HG03159 (cell line): ENCODE measurements around the gene ARID1B.

Source experiments
- ATAC-seq: cut with Tn5 transposase; IDR thresholded peaks from one replicate; pipeline ENCODE4 v1.9.1; 2021; ENCODE audit warnings: mild to moderate bottlenecking, moderate library complexity; ENCODE audit not compliant: unreplicated experiment

The ARID1B gene

DNA sequence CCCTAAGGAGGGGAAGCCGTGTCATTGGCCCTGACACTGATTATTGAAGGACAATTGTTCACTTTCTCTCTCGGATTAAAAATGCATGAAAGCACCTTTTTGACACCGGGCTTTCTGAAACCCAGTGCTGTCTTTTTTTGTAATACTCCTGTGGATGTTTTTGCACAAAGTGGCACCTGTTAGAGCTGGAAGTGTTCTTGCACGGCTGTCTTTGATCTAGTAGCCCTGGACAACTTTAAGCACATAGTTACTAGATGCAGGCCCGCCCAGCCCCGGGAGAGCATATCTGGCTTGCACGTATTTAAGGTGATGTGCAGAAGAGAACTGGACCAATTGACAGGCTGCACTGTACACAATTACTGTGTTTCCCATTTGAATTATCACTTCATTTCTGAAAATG is 72.6 kb downstream of the ARID1B start:
- no peak for ATAC-seq

DNA sequence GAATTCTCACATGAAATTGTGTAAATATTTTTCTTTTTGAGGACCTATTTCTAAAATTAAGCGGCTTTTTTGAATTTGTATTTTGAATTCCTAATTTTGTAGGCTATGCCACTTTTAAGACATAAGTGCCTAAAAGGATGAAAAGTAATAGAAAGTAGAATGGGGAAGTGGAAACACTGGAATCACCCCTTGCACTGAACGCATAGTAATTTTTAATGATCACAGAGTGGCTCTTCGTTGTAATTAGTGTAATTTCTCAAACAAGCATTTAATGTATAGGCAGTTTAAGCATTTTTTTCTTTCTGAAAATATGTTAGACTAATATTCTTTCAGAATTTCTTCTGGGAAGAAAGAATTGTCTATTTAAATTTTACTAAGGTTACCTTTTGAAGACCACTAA is 73.2 kb downstream of the ARID1B start:
- no peak for ATAC-seq

DNA sequence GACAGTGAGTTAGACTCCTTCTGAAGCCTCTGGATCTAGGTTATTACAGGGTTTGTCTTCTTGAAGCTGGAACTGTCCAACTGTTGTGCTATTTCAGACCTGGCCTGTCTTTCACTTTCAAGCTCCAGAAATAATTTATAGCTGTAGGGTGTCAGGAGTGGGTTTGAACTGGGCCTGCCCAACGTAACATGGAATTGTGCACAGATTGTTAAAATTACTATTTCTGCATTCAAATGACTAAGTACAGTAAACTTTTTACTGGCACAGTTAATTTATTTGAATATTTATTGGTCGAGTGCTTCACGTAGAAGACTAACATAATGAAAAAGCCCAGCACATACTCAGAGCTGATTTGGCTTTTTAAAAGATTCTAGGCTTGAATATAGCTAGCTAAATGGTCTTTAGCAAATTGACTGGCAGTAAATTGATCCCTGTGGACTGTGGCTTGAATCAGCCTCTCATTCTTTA is 74.3 kb downstream of the ARID1B start:
- no peak for ATAC-seq

DNA sequence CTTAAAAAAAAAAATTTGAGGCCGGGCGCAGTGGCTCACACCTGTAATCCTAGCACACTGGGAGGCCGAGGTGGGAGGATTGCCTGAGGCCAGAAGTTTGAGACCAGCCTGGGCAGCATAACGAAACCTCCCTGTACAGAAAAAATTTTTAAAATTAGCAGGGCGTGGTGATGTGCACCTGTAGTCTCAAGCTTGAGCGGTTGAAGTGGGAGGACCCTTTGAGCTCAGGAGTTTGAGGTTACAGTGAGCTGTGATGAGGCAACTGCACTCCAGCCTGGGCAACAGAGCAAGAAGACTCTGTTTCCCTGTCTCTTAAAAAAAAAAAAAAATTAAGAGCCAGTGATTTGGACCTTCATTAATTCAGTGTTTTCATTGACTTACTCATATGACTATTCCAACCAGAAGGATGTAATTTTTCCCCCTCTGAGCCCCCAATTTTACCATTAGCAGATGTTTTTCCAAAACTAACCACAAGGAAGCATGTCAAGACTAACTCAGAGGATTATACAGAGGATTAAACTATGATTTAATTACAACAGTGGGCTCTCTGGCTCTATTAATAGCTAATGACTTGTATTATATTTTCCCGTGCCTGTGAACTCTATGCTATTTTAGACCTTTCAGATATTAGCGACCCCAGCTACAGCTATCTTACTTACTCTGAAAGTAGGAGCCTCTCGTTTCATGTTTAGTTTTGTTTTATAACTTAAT is 75.1 kb downstream of the ARID1B start:
- peak; percentile 65 for ATAC-seq

DNA sequence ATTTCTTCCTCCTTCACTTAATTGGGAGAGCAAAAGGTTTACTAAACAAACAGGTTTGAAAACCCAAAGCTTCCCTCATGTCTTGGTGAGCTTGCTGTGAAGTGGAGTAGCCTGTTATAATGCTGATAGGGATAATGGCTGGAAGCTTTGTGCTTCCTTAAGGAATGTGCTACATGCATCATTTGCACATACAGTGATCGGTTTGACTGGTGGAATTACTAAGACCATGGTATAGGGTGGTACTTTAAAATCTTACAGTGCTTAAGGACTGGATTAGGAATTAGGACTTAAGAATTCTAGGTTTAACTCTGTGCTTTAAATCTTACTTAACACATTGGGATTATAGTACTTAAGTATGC is 75.7 kb downstream of the ARID1B start:
- ATAC-seq = no peak

DNA sequence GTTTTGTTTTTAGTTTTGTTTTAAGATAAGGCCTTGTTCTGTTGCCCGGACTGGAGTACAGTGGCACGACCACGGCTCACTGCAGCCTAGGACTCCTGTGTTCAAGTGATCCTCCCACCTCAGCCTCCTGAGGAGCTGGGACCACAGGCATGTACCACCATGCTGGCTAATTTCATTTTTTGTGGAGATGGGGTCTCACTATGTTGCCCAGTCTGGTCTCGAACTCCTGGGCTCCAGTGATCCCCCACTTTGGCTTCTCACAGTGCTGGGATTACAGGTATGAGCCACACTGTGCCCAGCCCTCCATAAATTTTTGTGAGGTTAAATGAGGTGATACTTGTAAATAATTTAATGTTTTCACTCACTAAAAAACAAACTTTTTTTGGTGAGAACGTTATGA is 76.6 kb downstream of the ARID1B start:
- ATAC-seq = no peak

DNA sequence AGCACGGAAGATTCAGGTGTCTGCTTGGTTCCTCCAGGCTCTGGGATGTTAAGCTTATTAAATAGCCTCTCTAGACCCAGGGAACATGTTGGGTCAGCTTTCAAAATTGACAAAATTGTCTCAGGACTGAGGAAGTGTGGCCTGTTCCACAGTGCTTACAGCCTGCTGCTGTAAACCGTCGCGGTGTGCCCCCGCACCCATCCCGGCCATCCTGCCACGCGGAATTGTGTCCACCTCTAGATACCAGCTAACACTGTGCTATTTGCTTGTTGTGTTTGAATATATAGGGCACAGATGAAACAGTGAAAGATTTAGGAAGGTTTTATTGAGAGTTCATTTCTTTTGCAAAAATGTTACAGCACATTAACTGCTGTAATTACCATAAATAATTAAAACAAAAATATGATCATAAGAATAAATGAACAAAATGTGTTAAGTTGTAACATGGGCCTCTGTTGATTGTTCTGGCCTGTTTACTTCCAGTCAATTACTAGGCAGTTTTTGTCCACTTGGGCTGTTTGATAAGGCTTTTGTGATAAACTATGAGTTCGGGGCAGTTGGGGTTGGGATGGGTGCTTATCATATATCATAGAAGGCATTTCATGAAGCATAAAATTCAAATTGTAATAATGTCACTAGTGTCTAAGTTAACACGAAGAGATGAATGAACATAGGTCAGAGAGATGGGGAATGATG is 77.4 kb downstream of the ARID1B start:
- no peak for ATAC-seq

DNA sequence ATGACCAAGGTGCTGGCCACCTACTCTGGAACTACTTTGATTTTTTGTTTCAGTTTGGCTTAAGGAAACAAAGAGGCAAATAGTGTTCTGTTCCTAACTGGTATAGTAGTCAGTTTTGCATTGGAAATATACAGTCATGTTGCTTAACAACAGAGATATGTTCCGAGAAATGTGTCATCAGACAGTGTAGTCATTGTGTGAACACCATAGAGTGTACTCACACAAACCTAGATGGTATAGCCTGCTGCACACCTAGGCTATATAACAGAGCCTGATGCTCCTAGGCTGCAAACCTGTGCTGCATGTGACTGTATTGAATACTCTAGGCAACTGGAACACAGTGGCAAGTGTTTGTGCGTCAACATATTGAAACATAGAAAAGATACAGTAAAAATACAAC is 80.4 kb downstream of the ARID1B start:
- peak; percentile 58 for ATAC-seq

DNA sequence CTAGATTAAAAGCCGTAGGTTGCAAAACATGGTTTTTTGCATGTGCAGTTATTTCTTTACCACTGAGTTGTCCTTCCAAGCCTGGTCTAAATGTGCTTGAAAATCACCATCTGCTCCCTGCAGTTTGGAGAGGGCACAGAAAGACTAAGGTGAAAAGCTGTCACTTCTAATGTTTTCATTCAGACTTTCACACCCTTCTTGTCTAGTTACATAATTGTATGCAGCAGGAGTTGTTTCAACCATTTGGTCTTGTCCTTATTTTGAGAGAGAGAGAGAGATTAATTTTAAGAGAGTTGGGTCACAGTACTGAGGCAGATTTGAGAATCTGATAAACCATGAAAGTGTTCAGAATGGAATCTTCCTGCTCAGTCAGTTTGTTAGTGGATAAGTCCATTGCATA is 82.5 kb downstream of the ARID1B start:
- ATAC-seq = no peak

DNA sequence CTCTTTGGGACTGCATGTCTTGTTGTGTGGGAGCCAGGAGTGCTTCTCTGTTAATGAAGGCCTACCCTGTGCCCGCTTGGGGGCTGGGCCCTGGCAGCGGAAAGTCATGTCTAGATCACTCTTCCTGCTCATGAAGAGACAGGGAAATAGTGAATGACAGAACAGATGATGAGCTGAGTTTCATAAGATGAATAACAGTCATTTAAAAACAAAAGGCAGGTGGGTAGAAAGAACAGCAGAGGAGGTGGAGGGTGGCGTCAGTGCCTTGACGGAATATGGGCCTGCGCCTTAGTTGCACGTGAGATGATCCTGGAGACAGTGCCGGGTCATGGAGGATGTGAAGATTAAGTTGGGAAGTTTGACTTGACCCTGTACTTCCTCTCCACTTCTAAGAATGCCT is 85.5 kb downstream of the ARID1B start:
- no peak for ATAC-seq

DNA sequence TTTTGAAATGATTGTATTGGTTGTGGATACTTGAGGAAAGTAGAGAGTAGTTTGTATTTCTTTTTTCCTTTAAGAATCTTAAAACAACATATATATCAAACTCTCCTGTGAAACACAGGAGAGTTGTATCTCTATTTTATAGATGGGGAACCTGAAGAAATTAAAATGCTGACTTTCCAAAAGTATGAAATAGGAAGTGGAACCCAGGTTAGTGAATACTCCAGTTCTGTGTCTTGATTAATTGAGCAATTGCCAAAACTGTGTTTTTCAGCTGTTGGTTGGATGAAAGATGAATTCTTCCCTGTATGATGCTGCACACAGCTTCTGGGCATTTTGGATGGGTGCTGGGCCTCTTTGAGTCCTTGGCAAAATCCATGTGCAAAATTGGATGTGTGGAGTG is 86.3 kb downstream of the ARID1B start:
- ATAC-seq = no peak

DNA sequence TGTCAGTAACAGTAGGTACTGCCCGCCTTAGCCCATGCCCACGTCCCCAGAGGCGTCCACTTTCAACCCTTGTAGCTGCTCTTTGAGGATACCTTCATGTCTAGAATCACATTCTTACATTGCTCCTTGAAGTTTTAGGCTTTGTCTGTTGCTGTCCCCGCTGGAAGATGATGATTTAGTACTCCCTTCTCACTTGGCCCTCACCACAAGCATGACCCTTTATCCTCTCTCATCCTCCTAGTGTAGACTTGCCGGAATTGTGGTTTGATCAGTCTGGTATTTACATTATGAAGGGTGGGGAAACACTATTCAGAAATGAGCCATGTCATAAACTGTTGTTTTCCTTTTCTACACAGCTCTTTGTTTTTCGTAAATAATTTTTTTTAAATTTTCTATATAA is 87.4 kb downstream of the ARID1B start:
- ATAC-seq = no peak

DNA sequence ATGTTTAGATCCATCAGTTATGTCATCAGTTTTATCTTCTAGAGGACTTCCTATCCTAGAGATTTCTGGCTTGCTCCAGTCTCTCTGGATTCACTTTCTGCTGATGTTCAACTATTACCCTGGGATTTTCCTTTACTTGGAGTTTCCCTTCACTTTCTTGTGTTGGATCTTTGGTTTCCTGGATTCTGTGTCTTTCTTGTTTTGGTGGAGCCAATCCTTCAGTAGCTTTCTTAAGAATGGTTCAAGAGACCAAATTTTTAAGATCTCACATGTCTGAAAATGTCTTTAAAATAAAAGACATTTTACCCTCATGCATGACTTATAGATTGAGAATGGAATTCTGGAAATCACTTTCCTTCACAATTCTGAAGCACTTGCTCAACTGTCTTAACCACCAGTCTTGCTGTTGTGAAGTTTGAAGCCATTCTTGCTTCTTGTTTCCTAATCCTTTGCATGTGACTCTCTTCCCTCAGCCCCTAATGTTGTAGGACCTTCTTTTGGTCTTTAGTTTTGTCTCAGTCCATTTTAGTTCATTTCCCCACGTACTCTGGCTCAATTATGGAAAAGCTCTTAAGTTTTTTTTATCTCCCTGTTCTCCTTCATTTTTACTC is 87.9 kb downstream of the ARID1B start:
- ATAC-seq = no peak

DNA sequence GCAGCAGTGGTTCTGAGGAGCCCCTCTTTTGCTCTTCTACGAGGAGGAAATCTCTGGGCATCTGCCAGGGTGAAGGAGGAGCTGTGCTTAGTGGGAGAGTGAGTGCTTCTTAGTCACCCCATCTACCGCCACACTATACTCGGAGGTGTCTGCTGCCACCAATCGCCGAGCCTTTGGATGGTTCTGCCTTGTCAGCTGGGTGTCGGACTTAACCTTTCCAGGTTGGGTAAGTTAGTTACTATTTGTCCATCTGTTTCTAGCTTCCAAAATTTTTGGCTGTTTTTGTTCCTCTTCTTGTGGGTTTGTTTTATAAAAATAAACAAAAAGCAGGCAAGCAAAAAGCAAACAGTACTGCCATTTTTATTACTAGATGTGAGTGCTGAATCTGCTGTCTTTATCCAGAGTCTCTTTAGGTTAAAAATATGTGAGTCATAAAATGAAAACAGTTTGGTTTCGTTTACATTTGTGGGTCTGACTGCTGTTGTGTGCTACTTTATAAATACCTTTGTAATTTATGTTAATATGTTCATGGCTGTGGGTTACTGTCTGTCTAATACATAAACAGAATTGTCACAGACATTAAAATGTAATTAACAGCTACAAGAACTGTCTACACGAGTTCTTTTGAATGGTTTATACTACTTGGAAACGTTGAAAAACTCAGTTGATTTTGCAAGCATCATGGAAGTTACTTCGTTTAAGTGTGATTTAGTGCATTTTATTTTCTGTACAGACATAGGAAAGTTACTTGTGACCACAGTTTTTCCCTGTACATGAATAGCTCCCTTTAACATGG is 89.2 kb downstream of the ARID1B start:
- ATAC-seq = peak; percentile 45

DNA sequence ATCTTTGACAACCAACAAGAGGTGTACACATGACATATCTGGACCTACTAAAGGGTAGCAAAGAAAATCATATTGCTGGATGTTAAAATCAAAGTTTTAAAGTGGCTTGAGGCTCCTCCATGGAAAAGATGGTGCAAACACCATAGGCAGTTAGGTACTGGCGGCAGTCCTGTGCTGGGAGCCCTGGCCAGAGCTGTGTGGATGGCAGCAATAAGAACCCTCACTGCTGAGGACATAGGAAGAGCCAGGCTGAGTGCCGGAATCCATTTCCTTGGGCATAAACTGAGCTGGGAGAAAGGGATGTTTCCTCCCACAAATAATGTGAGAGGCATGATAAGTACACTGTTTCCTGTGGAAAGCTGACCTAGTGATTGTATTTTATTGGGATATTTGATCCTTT is 89.9 kb downstream of the ARID1B start:
- ATAC-seq = no peak

DNA sequence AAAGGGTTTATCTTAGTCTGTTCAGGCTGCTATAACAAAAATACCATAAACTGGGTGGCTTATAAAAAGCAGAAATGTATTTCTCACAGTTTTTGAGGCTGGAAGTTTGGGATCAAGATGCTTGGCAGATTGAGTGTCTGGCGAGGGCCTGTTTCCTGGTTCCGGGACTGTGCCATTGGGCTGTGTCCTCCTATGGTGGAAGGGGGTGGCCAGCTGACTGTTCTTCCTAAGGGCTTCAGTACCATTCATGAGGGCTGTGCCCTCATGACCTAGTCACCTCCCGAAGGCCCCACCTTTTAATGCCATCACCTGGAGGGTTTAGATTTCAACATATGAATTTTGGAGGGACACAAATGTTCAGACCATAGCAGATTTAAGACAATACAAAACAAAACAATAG is 91.2 kb downstream of the ARID1B start:
- ATAC-seq = no peak

DNA sequence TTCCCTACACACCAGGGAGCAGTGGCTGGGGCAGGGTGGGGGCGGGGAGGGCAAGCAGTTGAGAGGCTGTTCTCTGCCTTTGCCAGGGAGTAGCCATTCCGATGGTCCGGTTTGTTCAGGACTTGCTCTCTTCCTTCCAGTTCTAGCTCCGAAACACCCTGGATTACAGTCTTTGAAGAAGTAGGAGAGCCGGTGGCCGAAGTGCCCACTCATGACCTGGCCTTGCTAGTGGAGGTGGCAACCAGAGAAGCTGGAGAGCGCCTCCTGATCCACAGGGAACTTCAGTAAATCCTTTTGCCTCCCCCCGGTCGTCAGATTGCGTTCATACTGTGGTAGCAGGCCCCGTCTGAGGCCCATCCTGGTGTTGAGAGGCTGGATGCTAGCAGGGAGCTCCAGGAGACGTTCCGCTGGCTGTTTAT is 92.8 kb downstream of the ARID1B start:
- no peak for ATAC-seq

DNA sequence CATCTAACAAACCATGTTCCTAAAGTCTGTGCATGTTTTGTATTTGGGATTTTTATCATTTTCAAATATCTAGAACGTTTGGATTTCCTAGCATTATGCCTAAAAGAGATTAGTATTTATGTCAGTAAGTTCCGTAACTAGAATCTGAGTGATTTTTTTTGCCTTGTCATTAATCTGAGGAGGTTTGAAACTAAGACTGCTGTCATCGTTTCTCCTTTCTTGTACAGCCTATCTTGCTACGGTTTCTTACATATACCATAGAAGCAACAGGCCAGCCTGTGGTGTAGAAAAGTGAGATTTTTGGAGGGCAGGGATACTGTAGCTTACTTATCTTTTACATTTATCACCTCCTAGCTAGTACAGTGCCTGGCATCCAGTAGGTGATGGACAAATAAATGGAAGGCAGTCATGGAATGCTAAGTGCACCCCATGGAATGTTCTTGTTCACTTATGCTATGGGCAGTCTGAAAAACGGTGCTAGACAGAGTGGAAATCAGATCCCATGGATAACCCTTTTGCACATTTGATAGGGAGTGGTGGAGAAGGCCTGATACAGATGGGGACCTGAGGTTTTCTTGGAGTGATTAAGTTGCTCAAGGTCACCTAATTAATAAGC is 93.9 kb downstream of the ARID1B start:
- ATAC-seq = no peak

DNA sequence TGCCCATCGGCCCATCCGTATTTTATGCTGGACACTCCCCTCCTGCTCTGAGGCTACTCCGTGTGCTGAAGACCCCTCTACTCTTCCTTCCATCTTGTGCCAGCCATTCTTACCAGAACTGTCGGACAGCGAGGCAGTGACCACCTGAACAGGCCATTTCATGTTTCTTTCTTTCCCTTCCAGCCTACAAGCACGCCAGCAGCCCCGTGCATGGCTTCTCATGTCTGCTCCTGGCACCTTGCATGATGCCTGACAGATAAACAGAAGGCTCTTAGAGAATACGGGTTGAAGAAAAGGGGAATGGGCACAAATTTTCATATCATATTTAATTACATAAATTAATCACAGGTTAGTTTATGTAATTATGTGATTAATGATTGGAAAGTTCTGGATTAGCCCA is 95.7 kb downstream of the ARID1B start:
- no peak for ATAC-seq

DNA sequence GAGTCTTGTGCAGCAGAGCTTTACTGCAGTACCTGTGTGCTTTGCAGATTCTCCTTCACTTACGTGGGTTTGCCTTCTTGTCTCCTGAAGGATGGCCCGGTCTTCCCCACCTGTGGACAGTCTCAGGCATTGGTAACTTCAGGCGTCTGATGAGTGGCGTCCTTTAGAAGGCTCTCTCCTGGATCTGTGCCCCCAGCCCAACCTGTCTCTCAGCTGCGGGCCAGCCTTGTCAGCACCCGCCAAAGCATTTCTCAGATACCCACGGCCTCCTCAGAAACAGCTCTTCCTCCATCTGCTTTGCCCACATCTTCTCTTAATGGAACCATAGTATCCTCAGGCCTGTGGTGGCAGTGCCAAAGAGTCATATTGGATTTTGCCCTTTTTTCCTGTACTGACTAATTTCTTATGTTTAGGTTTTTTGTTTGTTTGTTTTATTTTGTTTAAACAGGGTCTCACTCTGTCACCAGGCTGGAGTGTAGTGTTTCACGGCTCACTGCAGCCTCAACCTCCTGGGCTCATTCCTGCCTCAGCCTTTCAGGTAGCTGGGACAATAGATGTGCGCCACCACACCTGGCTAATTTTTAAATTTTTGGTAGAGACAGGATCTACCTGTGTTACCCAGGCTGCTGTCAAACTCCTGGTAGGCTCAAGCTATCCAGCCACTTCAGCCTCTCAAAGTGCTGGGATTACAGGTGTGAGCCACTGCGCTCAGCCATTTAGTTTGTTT is 96.6 kb downstream of the ARID1B start:
- no peak for ATAC-seq
